IMR-90 (cell line): Measurements from ENCODE around the gene CNGB1. TPM values are rescaled to one million over a fixed set of nuclear protein-coding genes. Genes with fewer than 3 reads are reported as not detected.

Source experiments
- ATAC-seq: fragments of 200-7000 bp; cut with Tn5 transposase; 2 replicates; pipeline ENCODE4 v1.9.1; 2020; ENCODE audit warnings: low read depth, mild to moderate bottlenecking, moderate library complexity
- BruUV-seq: library from RNA; stranded (reverse); fragments of 400-500 nt; replicated peaks from 2 replicates; lab custom pipeline; 2021; lab: Mats Ljungman, UMichigan
- CTCF ChIA-PET: fragments of 300-600 bp; formaldehyde crosslinking; extraction: SDS; loops from one replicate; lab custom pipeline; 2021; ENCODE audit warnings: antibody characterized with exemption; lab: Yijun Ruan, JAX
- POLR2A ChIA-PET: fragments of 300-600 bp; sonication (Branson Sonifier 250); formaldehyde crosslinking; loops from one replicate; lab custom pipeline; 2022; ENCODE audit warnings: antibody characterized with exemption; ENCODE audit not compliant: unreplicated experiment; lab: Charles Lee
- DNase-seq: peaks from one replicate; pipeline ENCODE4 v3.0.0; 2013
- H2AFZ ChIP-seq: replicated peaks from 2 replicates; pipeline ENCODE3; 2013; ENCODE audit warnings: low read length, mild to moderate bottlenecking; ENCODE audit not compliant: poor library complexity
- H2AK5ac ChIP-seq: 2 replicates; pipeline ENCODE4 v1.6.1; 2013; ENCODE audit warnings: low read depth, low read length, inconsistent platforms
- H2AK9ac ChIP-seq: replicated peaks from 2 replicates; pipeline ENCODE3; 2013; ENCODE audit warnings: mild to moderate bottlenecking, low read depth, low read length, moderate library complexity; ENCODE audit not compliant: poor library complexity
- H2BK120ac ChIP-seq: 2 replicates; pipeline ENCODE4 v1.6.1; 2013; ENCODE audit warnings: low read depth, low read length, inconsistent platforms
- H2BK15ac ChIP-seq: 3 replicates; pipeline ENCODE4 v1.6.1; 2013; ENCODE audit warnings: low read depth, low read length, inconsistent platforms
- H2BK20ac ChIP-seq: 2 replicates; pipeline ENCODE4 v1.6.1; 2013; ENCODE audit warnings: low read depth, mild to moderate bottlenecking, inconsistent platforms, low read length, moderate library complexity
- H2BK5ac ChIP-seq: 2 replicates; pipeline ENCODE4 v1.6.1; 2013; ENCODE audit warnings: mild to moderate bottlenecking, low read depth, low read length, inconsistent platforms; ENCODE audit not compliant: poor library complexity, severe bottlenecking
- H3K14ac ChIP-seq: replicated peaks from 2 replicates; pipeline ENCODE4 v1.6.1; 2013; ENCODE audit warnings: low read depth, low read length, inconsistent platforms
- H3K18ac ChIP-seq: 2 replicates; pipeline ENCODE4 v1.6.1; 2013; ENCODE audit warnings: low read depth, low read length, control low read depth
- H3K23ac ChIP-seq: 2 replicates; pipeline ENCODE4 v1.6.1; 2013; ENCODE audit warnings: low read depth, low read length, inconsistent platforms
- H3K27ac ChIP-seq: 2 replicates; pipeline ENCODE4 v1.5.1; 2013; ENCODE audit warnings: mild to moderate bottlenecking, control low read depth, low read length; ENCODE audit not compliant: insufficient read depth
- H3K27me3 ChIP-seq: 2 replicates; pipeline ENCODE4 v1.6.1; 2013; ENCODE audit warnings: low read length; ENCODE audit not compliant: control insufficient read depth, insufficient read depth
- H3K36me3 ChIP-seq: 2 replicates; pipeline ENCODE4 v1.6.1; 2013; ENCODE audit warnings: low read length, mixed read lengths; ENCODE audit not compliant: control insufficient read depth, insufficient read depth
- H3K4ac ChIP-seq: 2 replicates; pipeline ENCODE4 v1.6.1; 2013; ENCODE audit warnings: low read depth, low read length, inconsistent platforms
- H3K4me1 ChIP-seq: 2 replicates; pipeline ENCODE4 v1.6.1; 2013; ENCODE audit warnings: low read length, mixed read lengths; ENCODE audit not compliant: control insufficient read depth, insufficient read depth
- H3K4me2 ChIP-seq: 2 replicates; pipeline ENCODE4 v1.6.1; 2013; ENCODE audit warnings: low read depth, mild to moderate bottlenecking, control low read depth, low read length, moderate library complexity
- H3K4me3 ChIP-seq: 2 replicates; pipeline ENCODE4 v1.5.1; 2013; ENCODE audit warnings: low read depth, mild to moderate bottlenecking, control low read depth, low read length, moderate library complexity; ENCODE audit not compliant: insufficient read depth
- H3K56ac ChIP-seq: 2 replicates; pipeline ENCODE4 v1.6.1; 2013; ENCODE audit warnings: low read length, inconsistent platforms; ENCODE audit not compliant: insufficient read depth; ENCODE audit errors: extremely low read depth
- H3K79me1 ChIP-seq, 2 experiments: 2 replicates each; pipeline ENCODE4 v1.6.1; 2013; ENCODE audit warnings: low read length in 2 of 2, inconsistent platforms in 1 of 2, low read depth in 1 of 2
- H3K9ac ChIP-seq: 2 replicates; pipeline ENCODE4 v1.6.1; 2013; ENCODE audit warnings: low read depth, low read length, control low read depth
- H3K9me1 ChIP-seq: 2 replicates; pipeline ENCODE4 v1.6.1; 2013; ENCODE audit warnings: low read length, inconsistent platforms; ENCODE audit not compliant: insufficient read depth
- H3K9me3 ChIP-seq: 2 replicates; pipeline ENCODE4 v1.6.1; 2013; ENCODE audit warnings: low read length; ENCODE audit not compliant: control insufficient read depth, insufficient read depth
- H4K20me1 ChIP-seq: 2 replicates; pipeline ENCODE4 v1.6.1; 2013; ENCODE audit warnings: low read length, inconsistent platforms; ENCODE audit not compliant: insufficient read depth
- H4K5ac ChIP-seq: 2 replicates; pipeline ENCODE4 v1.6.1; 2013; ENCODE audit warnings: mild to moderate bottlenecking, low read depth, low read length, control low read depth
- H4K8ac ChIP-seq, 2 experiments: 2 replicates each; pipeline ENCODE4 v1.6.1; 2013; ENCODE audit warnings: low read depth in 2 of 2, low read length in 2 of 2, control low read depth in 1 of 2, inconsistent platforms in 1 of 2
- H4K91ac ChIP-seq: 2 replicates; pipeline ENCODE4 v1.6.1; 2013; ENCODE audit warnings: low read depth, low read length, inconsistent platforms; ENCODE audit not compliant: insufficient read depth
- MXI1 ChIP-seq: IDR thresholded peaks from 2 replicates; pipeline ENCODE4 v1.6.1; 2012; ENCODE audit warnings: low read depth, mild to moderate bottlenecking, low read length, moderate library complexity, borderline replicate concordance
- WGBS, 2 experiments: methylation state at CpG; one replicate each; pipeline versions ENCODE4 v1.1.5 to v1.1.7; 2013; ENCODE audit warnings: missing lambda C conversion rate in 2 of 2; ENCODE audit not compliant: insufficient read length in 1 of 2; ENCODE audit errors: extremely low coverage in 2 of 2; 5-methylcytosine and 5-hydroxymethylcytosine counted together
- dilution Hi-C: fragments of 300-500 bp; cut with HindIII; formaldehyde crosslinking; loops from one replicate; pipeline ENCODE4 v1.14.3; 2018; ENCODE audit warnings: low sequenced_read_pairs; ENCODE audit not compliant: unreplicated experiment
- in situ Hi-C: fragments of 300-500 bp; cut with MboI; formaldehyde crosslinking; loops from 3 replicates; pipeline ENCODE4 v1.14.3; 2019; ENCODE audit warnings: low sequenced_read_pairs, inconsistent platforms, mixed read lengths
- intact Hi-C: fragments of 100-400 bp; cut with micrococcal nuclease; formaldehyde crosslinking; loops from 2 replicates; pipeline ENCODE4 v1.10.0; 2022
- polyA plus RNA-seq, 3 experiments: library from polyadenylated mRNA; depleted of rRNA; stranded (reverse); fragments of >200 nt; gene quantifications; 2 replicates each; pipeline ENCODE4 v1.2.3, GENCODE V29; 2012; ENCODE audit warnings: low replicate concordance in 1 of 3
- total RNA-seq: library from RNA; depleted of rRNA; stranded (reverse); fragments of >200 nt; gene quantifications from 2 replicates; pipeline ENCODE4 v1.2.3, GENCODE V29; 2012
- TF ChIP-seq, protein P1 (sequence below): fragments of 150-350 bp; IDR thresholded peaks from 2 replicates; pipeline ENCODE4 v1.6.1; 2017; ENCODE audit warnings: mild to moderate bottlenecking, antibody characterized with exemption, low read length, low read depth

Gene CNGB1
- total and polyA plus RNA-seq, 2 of the 4 experiments (the other 2 are of a cell fraction): not detected

DNA sequence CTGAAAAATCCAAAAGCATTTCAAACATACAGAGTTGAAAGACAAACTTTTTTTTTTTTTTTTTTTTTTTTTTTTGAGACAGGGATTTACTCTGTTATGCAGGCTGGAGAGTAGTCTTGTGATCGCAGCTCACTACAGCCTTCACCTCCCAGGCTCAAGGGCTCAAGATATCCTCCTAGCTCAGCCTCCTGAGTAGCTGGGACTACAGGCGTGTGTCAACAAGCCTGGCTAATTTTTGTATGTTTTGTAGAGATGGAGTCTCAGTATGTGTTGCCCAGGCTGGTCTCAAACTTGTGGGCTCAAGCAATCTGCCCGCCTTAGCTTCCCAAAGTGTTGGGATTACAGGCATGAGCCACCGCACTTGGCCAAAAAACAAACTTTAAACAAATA is 104.4 kb downstream of the CNGB1 start:
- Histone ChIP-seq H4K5ac (no peak overlapping the region), H3K4me1 (peaks cover 7% of the 10 kb centered on the region), H4K91ac (no peak overlapping the region), H3K9me3 (no peaks in the 10 kb centered on the region), H2BK5ac (no peak overlapping the region), H3K27ac (no peak overlapping the region), H3K4me3 (no peak overlapping the region), H2AK5ac (no peak overlapping the region), H2AK9ac (no peak overlapping the region), H3K4me2 (no peak overlapping the region), H2AFZ (no peak overlapping the region), H3K56ac (no peak overlapping the region), H2BK15ac (no peak overlapping the region), H4K8ac (no peak overlapping the region), H3K4ac (no peak overlapping the region), H3K79me1 (no peaks in the 10 kb centered on the region; a peak in 1 of 4 replicates), H3K9ac (no peak overlapping the region), H3K23ac (no peak overlapping the region), H3K9me1 (0 out of 2 replicates have a peak, but pooled peaks cover 3% of the 10 kb centered on the region), H3K36me3 (no peaks in the 10 kb centered on the region), H4K20me1 (no peaks in the 10 kb centered on the region), H2BK20ac (no peak overlapping the region), H3K27me3 (no peaks in the 10 kb centered on the region), H3K14ac (no peak overlapping the region), H3K18ac (no peak overlapping the region), H2BK120ac (no peak overlapping the region)
- POLR2A ChIA-PET: interaction anchor here (0.6 kb wide), 1 partner anchor 445 kb away, joined by 3 read pairs; no protein-coding TSS in a partner anchor
- ATAC-seq (no peak), DNase-seq (no peak)
- intact Hi-C loops (loop anchor here (10.0 kb wide), 1 partner anchor 272 kb away; no protein-coding TSS in a partner anchor), in situ Hi-C loops (loop anchor here (10.0 kb wide), 2 partner anchors 112 to 282 kb away; no protein-coding TSS in a partner anchor), dilution Hi-C loops (no loop called here)
- CTCF ChIA-PET: interaction anchor here (0.7 to 1.1 kb wide), 2 partner anchors 276 to 352 kb away, joined by 3 read pairs; no protein-coding TSS in a partner anchor
- TF ChIP-seq, protein P1, sequence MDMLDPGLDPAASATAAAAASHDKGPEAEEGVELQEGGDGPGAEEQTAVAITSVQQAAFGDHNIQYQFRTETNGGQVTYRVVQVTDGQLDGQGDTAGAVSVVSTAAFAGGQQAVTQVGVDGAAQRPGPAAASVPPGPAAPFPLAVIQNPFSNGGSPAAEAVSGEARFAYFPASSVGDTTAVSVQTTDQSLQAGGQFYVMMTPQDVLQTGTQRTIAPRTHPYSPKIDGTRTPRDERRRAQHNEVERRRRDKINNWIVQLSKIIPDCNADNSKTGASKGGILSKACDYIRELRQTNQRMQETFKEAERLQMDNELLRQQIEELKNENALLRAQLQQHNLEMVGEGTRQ: no peak
- TF ChIP-seq MXI1: no peak
- no TSS peak for BruUV-seq
- no CpG with 5 or more reads among the region's 4 CpGs for WGBS, 2 experiments
